Measurements from ENCODE around the gene IQSEC3.
"Not testable (repeated sequence)": the region's sequence is repeated elsewhere in the genome, so short reads cannot be mapped to it uniquely, and the experiment has no call there.

The IQSEC3 gene

DNA sequence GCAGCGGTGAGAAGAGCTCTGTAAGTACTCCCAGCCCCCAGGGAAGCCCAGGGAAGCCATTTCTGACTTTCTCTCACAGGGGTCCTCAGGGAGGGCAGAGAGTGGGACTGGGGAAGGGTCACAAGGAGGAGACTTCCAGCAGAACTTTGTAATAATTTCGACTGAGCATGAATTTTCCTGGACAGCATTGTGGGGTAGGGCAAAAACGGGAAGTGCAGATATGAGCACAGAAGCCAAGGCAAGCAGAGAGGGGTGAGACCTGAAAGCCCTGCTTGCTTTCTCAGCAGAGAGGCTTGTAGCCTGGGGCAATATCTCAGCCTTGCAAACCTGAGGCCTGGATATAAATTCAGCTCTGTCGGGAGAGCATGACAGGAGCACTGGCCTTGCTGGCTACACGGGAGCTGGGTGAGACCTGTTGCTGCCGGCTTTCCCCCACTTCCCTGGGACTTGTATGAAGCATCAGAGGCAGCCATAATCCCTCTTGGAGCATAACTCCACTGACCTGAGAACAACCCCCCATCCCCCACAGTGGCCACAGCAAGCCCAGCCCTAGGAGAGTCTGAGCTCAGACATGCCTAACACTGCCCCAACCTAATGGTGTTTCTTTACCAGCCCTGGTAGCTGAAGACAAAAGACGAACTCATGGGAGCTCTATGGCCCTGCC is 9.8 kb upstream of the IQSEC3 start:
- TF ChIP-seq, protein P1, sequence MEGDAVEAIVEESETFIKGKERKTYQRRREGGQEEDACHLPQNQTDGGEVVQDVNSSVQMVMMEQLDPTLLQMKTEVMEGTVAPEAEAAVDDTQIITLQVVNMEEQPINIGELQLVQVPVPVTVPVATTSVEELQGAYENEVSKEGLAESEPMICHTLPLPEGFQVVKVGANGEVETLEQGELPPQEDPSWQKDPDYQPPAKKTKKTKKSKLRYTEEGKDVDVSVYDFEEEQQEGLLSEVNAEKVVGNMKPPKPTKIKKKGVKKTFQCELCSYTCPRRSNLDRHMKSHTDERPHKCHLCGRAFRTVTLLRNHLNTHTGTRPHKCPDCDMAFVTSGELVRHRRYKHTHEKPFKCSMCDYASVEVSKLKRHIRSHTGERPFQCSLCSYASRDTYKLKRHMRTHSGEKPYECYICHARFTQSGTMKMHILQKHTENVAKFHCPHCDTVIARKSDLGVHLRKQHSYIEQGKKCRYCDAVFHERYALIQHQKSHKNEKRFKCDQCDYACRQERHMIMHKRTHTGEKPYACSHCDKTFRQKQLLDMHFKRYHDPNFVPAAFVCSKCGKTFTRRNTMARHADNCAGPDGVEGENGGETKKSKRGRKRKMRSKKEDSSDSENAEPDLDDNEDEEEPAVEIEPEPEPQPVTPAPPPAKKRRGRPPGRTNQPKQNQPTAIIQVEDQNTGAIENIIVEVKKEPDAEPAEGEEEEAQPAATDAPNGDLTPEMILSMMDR (conservative IDR thresholded peaks at IDR 0.05; ENCODE audit: low read depth, low read length), result no peak
- DNase-seq (ENCODE audit: low read depth), result no peak
- no peak overlapping the region for H3K4me3 ChIP-seq (ENCODE audit: low read depth, low read length)

DNA sequence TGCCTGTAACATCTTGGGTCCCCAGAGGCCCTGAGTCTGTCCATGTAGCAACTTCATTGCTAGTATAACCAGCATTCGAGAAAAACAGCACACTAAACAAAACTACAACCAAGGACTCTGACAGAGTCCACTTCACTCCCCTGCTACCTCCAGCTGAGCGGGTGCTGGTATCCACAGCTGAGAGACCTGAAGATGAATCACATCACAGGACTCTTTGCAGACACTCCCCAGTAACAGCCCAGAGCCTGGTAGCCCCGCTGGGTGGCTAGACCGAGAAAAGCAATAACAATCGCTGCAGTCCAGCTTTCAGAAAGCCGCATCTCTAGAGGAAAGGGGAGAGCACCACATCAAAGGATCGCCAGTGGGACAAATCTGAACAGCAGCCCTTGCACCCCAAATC is 9.0 kb upstream of the IQSEC3 start:
- no peak overlapping the region for H3K4me3 ChIP-seq (ENCODE audit: low read depth, low read length)
- no peak for DNase-seq (ENCODE audit: low read depth)
- TF ChIP-seq, protein P1 (conservative IDR thresholded peaks at IDR 0.05; ENCODE audit: low read depth, low read length), result no peak

DNA sequence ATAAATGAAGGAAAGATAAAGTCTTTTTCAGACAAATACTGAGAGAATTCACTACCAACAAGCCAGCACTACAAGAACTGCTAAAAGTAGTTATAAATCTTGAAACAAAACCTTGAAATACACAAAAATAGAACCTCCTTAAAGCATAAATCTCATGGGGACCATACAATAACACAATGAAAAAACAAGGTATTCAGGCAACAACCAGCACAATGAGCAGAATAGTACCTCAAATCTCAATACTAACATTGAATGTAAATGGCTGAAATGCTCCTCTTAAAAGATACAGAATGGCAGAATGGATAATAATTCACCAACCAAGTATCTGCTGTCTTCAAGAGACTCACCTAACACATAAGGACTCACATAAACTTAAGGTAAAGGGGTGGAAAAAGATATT is 7.7 kb upstream of the IQSEC3 start:
- no peak overlapping the region for H3K4me3 ChIP-seq (ENCODE audit: low read depth, low read length)
- TF ChIP-seq, protein P1 (conservative IDR thresholded peaks at IDR 0.05; ENCODE audit: low read depth, low read length), result no peak
- DNase-seq (ENCODE audit: low read depth), result no peak

GRCh38 chr12:61845-62244 is 4.7 kb upstream of the IQSEC3 start:
- not testable (repeated sequence) for H3K4me3 ChIP-seq (ENCODE audit: low read depth, low read length); DNase-seq (ENCODE audit: low read depth)

DNA sequence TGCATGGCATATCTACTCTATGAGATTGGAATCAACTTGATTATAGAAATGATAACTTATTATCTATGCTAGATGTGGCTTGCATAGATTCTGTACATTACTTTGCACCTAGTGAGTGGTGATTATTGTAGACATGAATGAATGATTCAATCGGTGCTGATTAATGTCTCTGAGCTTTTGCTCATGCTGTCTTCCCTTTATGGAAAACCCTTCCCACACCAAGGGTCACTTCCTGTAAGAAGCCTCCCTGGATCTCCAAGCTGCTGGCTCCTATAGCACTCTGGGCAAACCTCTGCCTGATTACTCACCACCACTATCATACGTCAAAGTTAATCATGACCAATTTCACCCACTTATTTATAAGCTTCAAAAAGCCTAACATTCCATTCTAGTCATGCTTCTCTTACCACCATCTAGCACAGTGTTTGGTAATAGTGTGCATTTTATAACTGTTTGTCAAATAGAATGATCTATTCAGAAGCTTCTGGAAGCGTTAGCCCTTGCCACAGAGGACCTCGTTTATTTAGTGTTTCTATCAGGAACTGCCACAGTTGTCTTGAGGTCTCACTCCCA is 990 bp upstream of the IQSEC3 start:
- not testable (repeated sequence) for H3K4me3 ChIP-seq (ENCODE audit: low read depth, low read length)
- DNase-seq (ENCODE audit: low read depth), result peak; percentile 57

GRCh38 chr12:66782-67504 is 376 bp downstream of the IQSEC3 start:
- peak; percentile 62 for DNase-seq (ENCODE audit: low read depth)

GRCh38 chr12:69677-70076 is 3.1 kb downstream of the IQSEC3 start:
- not testable (repeated sequence) for DNase-seq (ENCODE audit: low read depth); H3K4me3 ChIP-seq (ENCODE audit: low read depth, low read length)

More at GRCh38 chr12:66782-67504, 376 bp downstream of the IQSEC3 start:
- peak overlapping the region; percentile 38 for H3K4me3 ChIP-seq (ENCODE audit: low read depth, low read length)

GRCh38 chr12:70541-70940 is 4.0 kb downstream of the IQSEC3 start:
- H3K4me3 ChIP-seq (ENCODE audit: low read depth, low read length); DNase-seq (ENCODE audit: low read depth): not testable (repeated sequence)

DNA sequence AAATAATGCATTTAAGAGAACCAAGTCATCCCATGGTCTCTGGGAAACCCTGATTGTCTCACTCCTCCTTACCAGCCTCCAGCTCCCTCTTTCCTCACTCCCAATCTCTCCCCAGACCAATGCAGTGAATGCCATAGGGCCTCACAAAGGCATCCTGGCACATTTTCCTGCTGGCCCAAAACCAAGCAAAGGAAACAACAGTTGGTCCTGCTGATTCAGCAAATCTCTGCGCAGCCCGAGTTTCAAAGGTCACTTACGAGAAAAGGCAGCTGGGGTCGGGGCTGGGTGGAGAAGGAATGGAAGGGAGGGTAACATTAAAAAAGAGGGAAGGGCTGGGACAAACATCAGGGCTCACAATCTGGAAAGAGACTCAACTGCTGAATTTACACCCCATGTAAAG is 5.5 kb downstream of the IQSEC3 start:
- not testable (repeated sequence) for DNase-seq (ENCODE audit: low read depth); H3K4me3 ChIP-seq (ENCODE audit: low read depth, low read length)

- H3K4me3 ChIP-seq (ENCODE audit: low read depth, low read length); DNase-seq (ENCODE audit: low read depth): not testable (repeated sequence)
Measured at GRCh38 chr12:74420-75190, 8.0 kb downstream of the IQSEC3 start.

GRCh38 chr12:75541-75940 is 9.0 kb downstream of the IQSEC3 start:
- not testable (repeated sequence) for DNase-seq (ENCODE audit: low read depth); H3K4me3 ChIP-seq (ENCODE audit: low read depth, low read length)

GRCh38 chr12:76102-76501 is 9.5 kb downstream of the IQSEC3 start:
- not testable (repeated sequence) for DNase-seq (ENCODE audit: low read depth); H3K4me3 ChIP-seq (ENCODE audit: low read depth, low read length)

- not testable (repeated sequence) for H3K4me3 ChIP-seq (ENCODE audit: low read depth, low read length); DNase-seq (ENCODE audit: low read depth)
Measured at GRCh38 chr12:76551-76950, 10.0 kb downstream of the IQSEC3 start.

GRCh38 chr12:77101-77719 is 10.6 kb downstream of the IQSEC3 start:
- not testable (repeated sequence) for H3K4me3 ChIP-seq (ENCODE audit: low read depth, low read length); DNase-seq (ENCODE audit: low read depth)

Data from choroid plexus epithelial cell (primary cell).